Activated CD8-positive, alpha-beta memory T cell treated with anti-CD3 and anti-CD28 coated beads, Interleukin-2, amount 50 U/mL, for 24 hours (primary cell): ENCODE measurements around the gene PARVB.
"Not testable (repeated sequence)": the region's sequence is repeated elsewhere in the genome, so short reads cannot be mapped to it uniquely, and the experiment has no call there.

ENCODE experiments used
- DNase-seq: peaks from one replicate; pipeline ENCODE4 v3.0.0-alpha.2; 2020; ENCODE audit errors: extremely low read depth

PARVB gene

DNA sequence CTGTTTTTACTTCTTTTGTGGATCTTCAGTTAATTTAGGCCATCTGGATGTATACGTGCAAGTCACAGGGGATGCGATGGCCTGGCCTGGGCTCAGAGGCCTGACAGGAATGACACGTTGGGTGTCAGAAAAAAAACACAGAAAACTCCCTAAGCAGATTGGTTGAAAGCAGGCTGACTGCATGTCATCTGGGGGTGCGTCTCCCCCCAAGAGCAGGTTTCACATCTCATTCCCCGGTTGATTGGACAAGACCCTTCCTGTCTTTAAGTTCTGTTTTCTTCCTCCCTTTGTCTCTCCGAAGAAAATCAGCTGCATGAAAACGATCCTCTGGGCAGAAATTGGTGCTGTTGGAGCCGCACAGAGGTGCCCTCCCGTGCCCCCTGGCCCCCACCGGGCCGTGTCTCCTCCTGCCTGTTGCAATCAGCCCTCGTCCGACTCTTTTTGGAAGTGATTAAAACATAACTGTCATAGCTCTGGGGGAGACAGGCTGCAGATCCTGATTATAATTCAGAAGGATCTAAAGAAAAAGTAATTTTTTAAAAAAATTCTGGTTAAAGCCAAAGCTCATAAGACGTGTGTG lies 84.8 kb downstream of the PARVB start:
- DNase-seq = no peak

DNA sequence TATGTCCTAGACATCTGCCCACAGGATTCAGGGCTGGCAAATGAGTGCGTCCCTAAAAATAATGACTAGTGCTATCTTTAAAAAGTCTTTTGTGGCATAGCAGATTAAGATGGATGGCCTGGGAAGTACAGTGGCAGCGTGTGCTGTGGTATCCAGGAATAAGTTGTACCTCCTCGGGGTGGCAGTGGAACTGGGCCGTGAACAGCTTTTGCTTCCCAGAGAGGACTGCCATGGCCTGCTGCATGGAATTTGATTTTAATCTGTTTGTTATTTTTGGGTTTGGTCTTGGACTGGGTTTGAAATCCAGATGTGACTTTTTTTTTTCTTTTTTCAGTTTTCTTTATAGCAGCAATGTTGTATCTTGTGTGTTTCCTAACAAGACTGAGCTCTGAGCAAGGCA lies 85.3 kb downstream of the PARVB start:
- DNase-seq = no peak

DNA sequence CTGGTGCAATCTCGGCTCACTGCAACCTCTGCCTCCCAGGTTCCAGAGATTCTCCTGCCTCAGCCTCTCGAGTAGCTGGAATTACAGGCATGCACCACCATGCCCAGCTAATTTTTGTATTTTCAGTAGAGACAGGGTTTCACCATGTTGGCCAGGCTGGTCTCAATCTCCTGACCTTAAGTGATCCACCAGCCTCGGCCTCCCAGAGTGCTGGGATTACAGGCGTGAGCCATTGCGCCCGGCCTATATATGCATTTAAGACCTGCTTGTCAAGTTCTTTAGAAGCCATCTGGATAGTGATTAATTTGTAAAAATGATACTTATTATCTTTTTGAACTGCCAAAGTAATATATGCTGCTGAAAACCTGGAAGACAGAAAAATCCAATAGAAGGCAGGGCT lies 86.6 kb downstream of the PARVB start:
- not testable (repeated sequence) for DNase-seq

DNA sequence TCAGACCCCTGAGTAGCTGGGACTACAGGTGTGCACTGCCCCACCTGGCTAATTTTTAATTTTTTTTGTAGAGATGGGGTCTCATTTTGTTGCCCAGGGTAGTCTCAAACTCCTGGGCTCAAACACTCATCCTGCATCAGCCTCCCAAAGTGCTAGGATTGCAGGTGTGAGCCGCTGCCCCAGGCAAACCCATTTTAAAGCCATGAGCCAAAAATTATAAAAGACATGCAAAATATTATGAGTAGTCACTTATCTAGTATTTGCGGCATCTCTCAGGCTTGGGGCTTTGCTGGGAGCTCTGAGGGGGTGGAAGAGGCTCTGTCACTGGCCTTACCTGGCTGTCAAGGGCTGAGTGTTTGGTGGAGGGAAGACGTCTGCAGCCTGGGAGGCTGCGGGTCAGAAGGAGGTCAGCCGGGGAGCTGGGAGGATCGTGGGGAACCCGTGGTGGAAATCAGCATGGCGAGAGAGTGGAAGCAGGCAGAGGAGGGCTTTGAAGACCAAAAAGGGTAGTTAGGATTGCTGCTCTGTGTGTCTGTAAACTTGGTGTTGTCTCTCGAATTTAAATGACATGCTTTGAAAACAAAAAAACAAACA lies 87.6 kb downstream of the PARVB start:
- no peak for DNase-seq

DNA sequence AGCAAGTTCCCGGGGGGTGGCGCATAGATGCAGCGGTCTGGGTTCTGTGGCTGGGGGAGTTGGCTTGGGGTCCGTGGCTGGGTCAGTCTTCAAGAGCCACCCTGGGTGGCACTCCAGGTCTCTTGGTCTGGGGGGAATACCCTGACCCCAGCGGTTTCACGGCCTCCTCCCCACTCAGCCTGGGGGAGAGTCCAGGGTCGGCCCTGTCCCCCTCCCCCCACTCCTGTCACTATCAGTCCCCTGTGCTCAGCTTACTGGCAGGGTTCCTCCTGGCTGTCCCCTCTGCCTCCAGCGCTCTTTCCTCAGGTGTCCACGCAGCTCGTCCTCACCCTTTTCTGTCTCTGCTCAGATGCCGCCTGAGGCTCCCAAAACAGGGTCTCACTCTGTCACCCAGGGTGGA lies 88.1 kb downstream of the PARVB start:
- no peak for DNase-seq

DNA sequence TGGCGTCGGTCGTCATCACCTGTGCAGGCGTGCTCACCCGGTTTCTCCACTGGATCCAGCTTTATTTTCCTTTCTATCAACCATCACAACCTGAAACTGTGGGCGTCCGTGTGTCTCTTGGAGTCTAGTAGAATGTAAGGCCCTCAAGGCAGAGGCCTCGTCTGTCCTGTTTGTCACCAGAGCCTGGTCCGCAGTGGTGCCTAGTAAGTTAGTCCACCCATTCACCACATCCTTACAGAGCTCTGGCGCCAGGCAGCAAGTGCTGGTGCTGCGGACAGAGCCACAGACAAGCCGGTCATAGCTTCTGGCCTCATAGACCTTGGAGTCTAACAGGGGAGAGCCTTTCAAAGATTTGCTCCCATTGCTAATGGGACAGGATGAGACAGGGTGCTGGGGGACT lies 92.2 kb downstream of the PARVB start:
- no peak for DNase-seq

DNA sequence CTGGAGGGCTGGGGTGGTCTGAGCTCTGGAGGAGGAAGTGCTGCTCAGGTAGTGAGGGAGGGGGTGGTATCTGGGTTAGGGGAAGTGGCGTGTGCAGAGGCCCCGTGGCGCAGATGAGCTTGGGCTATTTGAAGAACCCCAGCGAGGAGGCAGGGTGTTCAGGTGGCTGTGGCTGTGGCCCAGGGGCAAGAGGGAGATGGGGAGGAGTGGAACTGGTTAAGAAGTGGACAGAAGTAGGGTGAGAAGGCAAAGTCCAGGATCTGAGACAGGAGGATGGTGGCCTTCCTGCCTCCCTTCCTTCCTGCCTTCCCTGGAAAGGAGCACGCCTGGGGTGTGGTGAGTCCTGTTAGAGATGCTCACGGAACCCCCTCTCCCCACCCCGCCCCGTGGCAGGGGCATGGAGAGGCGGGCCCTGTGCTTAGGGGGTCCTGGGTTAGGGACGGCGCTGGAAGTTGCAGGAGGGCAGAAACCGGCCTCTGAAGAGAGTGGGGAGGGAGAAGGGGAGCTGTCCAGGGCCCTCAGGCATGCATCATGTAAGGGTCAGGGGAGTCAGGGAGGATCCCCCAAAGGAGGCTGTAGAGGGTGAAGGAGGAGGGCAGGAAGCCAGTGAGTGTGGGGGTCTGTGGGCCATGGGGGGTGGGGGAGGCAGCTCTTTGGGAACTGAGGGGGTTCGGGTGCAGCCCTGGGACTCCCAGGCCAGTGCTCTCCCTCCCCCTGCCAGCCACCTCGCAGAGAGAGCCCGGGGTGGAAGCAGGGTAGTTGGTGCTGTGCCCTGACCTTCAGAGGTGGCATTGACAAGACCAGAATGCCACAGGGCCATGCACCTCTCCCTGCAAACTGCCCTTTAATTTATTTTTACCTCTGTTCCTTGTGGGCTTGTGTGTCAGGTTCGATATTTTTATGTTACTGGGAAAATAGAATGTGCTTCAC lies 92.9 kb downstream of the PARVB start:
- DNase-seq = no peak

DNA sequence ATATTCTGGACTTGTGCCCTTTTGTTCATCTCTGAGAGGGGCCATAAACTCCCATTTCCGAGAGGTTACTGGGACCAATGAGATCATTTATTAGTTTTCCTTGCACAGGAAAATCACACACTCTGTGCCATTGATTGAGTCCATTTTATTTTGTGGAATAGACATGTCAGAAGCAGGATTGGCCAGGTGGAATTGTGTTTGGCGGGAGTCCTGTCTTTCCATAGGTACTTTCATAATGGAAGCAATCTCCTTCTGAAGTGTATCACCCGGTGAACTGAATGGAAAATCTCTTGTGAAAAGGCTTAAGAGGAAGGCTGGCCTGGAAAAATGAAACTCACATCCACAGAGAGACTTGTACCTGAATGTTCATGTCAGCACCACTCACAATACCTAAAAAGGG lies 93.6 kb downstream of the PARVB start:
- no peak for DNase-seq

DNA sequence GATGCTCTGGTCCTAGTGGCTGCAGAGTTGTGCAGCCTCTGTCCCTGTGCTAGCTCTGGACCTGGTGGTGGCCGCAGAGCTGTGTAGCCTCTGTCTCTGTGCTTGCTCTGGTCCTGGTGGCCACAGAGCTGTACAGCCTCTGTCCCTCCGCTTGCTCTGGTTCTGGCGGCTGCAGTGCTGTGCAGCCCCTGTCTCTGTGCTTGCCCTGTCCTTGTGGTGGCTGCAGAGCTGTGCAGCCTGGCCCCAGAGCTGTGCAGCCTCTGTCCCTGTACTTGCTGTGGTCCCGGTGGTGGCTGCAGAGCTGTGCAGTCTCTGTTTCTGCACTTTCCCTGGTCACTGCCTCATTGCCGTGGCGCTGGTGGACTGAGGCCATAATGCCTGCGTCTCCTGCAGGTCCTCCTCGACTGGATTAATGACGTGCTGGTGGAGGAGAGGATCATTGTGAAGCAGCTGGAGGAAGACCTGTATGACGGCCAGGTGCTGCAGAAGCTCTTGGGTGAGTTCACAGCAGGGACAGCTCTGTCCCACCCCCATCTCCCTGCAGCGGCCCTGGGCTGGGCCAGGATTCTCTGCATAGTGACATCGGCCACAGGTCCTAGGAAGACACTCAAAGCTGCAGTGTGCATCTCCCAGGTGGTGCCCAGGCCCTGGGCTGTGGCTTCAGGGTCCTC lies 94.7 kb downstream of the PARVB start:
- no peak for DNase-seq

DNA sequence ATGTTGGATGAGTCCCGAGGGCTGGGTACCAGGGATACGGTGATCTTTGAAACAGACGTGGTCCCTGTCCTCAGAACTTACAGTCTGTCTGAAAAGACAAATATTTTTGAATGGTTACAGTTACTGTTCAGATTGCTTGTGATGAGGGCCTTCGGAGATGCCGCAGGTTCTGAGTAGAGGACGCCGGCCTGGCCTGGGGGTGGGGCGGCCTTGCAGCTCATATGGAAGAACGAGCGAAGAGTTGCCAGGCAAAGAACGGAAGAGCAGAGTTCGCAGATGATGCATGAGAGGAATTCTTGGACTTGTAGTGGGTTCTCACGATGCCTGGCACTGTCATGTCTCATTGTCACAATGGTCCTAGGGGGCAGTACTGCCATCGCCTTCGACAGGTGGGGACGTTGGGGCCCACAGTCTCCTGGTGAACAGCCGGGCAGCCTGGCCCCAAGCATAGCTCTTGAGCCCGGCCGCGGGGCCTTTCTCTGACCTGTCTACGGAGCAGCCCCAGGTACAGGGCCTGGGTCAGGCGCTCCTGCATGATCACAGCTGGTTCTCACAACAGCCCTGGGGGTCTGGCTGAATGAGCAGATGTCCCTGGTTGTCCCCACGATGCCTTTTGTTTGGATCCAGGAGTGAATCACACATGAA lies 95.7 kb downstream of the PARVB start:
- DNase-seq = no peak

DNA sequence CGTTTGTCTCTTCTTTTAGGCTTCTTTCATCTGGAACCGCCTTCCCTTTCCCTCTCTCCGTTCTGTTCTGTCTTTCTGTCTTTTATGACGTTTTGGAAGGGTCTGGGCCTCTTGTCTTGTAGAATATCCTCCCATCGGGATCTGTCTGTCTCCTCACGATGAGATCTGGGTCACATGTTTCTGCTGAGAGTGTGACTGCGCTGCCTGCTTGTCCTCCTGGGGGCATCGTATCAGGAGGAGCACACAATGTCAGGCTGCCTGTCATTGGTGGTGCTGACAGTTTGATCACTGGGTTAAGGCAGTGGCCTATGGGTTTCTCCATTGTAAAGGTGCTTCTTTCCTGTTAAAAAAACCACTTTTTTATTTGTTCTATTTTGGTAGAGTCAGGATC lies 96.2 kb downstream of the PARVB start:
- DNase-seq = no peak

DNA sequence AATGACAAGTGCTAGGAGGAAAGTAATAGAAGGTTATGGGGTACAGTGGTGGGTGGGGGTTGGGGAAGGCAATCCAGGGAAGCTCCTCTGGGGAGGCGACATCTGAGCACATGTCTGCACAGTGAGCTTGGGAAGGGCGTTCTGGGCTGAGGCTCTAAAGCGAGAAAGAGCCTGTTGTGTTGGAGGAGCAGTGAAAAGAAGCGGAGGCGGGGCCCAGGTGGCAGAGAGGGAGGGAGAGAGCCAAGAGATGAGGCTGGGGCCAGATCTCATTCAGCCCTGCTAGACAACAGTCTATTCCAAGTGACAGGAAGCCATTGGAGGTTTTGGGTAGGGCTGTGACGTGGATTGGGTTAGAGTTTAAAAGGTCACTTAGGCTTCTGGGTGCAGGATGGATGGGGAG lies 101.3 kb downstream of the PARVB start:
- no peak for DNase-seq

DNA sequence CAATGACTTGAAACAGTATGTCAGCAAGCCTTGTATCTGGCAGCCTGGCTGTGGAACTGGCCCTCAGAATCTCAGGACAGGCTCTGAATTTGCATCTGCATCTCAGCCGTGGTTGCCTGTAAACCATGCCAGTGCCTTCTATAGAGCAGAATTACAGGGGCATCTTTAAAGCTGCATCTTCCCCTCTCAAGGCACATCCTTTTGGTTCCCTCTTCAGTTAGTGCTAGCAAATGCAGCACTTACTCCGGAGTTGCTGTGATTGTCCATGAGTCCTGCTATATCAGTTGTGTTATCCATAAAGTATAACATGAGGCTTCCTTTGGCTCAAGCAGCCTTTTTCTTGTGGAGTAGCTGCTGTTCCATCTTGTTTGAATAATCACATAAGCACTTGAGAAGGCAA lies 102.7 kb downstream of the PARVB start:
- no peak for DNase-seq

DNA sequence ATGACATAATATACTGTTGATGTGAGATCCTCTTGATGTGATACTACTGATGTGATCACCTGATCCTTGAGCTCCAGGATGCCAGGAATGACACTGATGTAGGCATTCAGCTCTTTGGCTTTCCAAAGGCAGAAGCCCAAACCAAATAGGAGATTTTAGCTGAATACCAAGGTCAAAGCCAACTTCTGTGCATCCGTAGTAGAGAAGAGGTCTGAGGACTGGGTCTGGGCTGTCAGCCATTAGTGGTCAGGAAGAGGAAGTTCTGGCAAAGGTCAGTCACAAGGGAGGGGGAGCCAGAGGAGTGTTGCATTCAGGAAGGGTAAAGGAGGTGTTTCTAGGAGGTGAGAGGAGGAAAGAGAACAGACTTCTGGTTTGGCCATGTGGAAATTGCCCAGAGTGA lies 103.3 kb downstream of the PARVB start:
- no peak for DNase-seq

DNA sequence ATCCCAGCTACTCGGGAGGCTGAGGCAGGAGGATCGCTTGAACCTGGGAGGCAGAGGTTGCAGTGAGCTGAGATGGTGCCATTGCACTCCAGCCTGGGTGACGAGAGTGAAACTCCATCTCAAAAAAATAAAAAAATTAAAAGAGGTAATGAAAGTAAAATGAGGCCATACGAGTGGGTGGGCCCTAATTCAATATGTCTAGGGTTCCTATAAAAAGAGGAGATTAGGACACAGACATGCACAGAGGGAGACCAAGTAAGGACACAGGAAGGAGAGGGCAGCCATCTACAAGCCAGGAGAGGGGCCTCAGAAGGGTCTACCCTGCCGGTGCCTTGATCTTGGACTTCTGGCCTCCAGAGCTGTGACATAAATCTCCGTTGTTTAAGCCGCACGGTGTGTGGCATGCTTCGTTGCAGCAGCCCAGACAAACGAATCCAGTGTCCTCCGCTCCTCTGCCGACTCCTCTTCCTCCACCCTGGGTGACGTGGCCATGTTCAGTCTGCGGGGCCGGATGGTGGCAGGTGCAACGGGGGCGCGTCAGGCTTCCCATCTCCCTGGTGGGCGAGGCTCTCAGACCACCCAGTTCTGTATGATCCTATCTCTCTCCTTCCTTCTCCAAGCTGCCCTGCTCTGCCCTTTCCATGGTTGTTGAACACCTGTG lies 105.0 kb downstream of the PARVB start:
- no peak for DNase-seq

DNA sequence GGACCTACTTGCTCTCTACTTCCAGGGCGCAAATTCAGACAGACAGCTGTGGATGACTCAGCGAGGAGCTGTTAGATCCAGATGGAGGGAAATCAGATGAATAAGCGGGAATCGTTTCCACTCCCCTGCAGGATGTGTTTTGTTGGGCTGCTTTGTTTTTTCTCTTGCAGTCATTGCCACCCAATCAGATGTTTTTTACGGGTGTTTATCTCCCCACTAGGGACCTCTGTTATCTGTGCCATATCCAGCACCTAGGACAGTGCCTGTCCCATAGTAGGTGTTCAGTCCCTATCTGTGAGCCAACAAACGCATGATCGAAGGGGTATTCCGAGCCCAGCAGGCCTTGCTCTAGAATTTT lies 105.5 kb downstream of the PARVB start:
- no peak for DNase-seq

DNA sequence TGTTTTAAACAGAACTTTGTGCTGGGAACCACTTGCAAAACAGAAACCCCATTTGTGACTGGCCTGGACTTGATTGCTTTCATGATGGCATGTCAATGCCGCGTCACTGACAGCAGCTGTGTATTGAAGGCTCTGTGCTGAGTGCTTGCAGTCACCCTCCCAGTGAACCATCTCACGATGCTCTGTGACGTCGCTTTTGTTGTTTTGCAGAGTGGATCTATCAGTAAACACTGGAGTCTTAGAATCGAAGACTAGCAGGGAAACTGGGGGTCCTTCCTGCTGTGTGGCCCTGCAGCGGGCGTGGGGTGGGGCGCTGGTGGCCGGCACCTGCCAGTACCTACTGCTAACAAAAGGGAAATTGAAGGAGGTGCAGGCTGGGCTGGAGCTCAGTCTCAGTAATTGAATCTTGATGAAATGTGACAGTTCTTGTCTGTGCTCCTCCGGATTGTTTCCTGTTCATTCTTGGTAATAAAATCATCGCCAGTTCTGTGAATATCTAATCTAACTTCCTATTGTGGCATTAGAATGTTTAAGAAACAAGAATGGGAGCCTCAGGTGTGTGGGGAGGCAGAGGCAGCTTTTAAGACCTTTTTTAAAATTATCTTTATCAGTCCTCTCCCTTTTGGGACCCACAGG lies 106.1 kb downstream of the PARVB start:
- no peak for DNase-seq

DNA sequence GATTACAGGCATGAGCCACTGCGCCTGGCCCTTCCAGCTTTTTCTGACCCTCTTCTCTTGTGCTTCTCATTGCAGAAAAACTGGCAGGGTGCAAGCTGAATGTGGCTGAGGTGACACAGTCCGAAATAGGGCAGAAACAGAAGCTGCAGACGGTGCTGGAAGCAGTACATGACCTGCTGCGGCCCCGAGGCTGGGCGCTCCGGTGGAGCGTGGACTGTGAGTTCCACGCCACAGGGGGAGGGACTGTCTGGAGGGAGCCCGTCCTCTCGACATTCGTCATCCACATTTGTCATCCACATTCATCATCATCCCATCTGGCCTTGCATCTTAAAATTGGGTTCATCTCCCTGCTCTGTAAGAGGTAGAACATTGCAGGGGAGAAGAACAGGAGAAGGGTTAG lies 107.3 kb downstream of the PARVB start:
- no peak for DNase-seq

DNA sequence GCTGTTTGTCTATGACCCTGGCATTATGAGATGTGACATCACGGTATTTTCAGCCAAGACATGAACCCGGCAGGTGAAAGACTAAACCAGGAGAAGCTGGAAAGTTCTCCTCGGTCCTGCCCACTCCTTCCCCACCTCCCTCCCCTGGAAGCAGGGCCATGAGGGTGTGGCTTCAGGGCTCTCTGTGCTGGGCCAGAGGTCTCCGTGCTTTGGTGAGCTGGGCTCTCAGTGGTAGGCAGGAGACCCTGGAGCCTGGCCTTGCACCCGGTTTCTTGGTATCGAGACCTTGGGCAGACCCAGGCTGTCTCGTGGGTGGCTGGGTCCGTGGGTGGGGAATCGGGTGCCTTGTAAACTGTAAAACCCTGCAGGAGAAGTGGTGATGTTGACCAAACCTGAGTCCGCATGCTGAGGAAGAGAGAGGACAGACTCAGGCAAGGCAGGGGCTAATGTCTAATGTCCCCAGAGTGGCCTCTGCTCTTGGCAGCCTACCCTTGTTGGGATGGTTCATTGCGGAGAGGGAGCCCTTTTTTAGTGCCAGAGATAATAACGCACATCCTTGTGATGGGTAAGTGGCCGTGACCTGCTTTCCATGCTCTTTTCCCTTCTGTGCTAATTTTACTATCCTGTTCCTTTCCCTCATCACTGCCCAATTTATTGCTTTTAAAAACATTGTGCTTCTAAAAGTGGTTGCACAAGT lies 108.0 kb downstream of the PARVB start:
- DNase-seq = no peak

DNA sequence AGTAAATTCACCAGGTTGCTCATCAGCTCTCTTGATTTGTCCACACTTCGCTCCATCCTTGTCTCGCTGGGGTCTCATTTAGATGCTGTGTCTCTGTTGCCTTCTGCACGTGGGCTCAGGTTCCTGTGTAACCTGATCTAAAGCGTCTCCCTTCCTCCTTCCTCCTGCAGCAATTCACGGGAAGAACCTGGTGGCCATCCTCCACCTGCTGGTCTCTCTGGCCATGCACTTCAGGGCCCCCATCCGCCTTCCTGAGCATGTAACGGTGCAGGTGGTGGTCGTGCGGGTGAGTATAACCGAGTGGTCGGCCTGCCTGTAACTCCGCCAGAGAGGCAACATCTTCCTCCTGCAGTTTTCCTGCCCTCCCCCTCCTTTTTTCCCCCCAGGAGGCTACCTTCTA lies 108.6 kb downstream of the PARVB start:
- DNase-seq = no peak

DNA sequence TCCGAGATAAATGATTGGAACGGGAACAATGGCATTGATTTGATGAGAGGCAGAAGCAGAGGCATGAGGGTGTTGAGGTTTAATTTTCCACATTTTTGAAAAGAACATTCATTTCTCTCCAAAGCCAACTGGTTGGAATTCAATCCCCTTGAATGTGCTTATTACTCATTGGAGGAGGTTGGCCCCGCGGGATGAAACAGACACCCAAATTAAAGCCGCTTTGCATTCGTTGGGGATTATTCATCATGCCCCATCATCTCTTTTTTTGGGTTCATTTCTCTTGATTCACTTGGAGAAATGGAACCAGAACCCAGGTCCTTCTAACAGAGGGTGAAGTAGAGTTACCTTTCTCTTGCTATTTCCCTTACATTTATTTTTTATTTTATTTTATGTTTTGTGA lies 109.1 kb downstream of the PARVB start:
- DNase-seq = no peak
